Measurements from ENCODE around the gene NPVF. TPM values are rescaled to one million over a fixed set of nuclear protein-coding genes. Genes with fewer than 3 reads are reported as not detected.

The NPVF gene
- total RNA-seq, 1 donor from 2014 or later, result not detected

DNA sequence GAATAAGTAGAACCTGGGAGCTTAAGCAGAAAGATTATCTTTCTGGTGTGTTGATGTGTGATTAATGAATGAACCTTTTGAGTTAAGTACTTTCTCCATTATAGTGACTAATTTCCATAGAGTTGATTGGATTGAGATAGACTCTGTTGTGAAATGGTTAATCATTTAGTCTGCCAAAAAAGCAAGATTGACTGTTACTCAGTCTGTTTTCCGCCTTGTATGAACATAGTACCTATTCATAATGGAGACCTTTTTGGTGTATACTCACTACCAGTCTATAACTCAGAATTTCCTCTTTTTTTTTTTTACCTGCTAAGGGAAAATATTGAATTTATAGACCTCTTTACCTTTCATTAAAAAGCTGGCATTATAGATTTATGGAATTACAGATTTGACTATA lies 14.4 kb upstream of the NPVF start:
- Mint-ChIP-seq H3K36me3 (ENCODE audit: low read depth) (no peaks in the 10 kb centered on the region), H3K9me3 (ENCODE audit: low read depth) (no peaks in the 10 kb centered on the region), H3K4me3 (ENCODE audit: unreplicated experiment) (no peak overlapping the region), H3K27ac (ENCODE audit: unreplicated experiment) (no peak overlapping the region), H3K4me1 (ENCODE audit: low read depth) (peaks cover 49% of the 10 kb centered on the region), H3K27me3 (ENCODE audit: low read depth) (peaks cover 2% of the 10 kb centered on the region)
- DNase-seq (ENCODE audit: low spot score), result no peak
- TF ChIP-seq, protein P1, sequence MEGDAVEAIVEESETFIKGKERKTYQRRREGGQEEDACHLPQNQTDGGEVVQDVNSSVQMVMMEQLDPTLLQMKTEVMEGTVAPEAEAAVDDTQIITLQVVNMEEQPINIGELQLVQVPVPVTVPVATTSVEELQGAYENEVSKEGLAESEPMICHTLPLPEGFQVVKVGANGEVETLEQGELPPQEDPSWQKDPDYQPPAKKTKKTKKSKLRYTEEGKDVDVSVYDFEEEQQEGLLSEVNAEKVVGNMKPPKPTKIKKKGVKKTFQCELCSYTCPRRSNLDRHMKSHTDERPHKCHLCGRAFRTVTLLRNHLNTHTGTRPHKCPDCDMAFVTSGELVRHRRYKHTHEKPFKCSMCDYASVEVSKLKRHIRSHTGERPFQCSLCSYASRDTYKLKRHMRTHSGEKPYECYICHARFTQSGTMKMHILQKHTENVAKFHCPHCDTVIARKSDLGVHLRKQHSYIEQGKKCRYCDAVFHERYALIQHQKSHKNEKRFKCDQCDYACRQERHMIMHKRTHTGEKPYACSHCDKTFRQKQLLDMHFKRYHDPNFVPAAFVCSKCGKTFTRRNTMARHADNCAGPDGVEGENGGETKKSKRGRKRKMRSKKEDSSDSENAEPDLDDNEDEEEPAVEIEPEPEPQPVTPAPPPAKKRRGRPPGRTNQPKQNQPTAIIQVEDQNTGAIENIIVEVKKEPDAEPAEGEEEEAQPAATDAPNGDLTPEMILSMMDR (IDR thresholded peaks at IDR 0.05), result no peak

DNA sequence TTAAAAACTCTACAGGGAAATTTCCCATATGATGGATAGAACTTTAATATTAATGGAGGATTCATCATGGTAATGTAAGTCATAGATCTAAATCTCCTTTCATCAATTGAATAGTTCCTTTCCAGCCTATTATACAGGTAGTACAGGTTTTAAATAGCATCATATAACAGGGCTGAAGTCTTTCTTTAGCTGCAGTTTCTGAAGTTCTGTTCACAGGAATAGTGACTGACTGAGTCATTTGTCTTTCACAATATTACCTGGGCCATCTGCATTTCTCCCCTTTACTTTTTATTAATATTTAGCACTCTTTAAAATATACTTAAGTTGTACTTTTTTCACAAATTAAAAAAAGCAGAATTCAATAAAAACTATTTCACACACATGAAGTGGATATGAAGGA lies 12.6 kb upstream of the NPVF start:
- Mint-ChIP-seq H3K27me3 (ENCODE audit: low read depth) (peaks cover 2% of the 10 kb centered on the region), H3K4me3 (ENCODE audit: unreplicated experiment) (no peak overlapping the region), H3K9me3 (ENCODE audit: low read depth) (no peaks in the 10 kb centered on the region), H3K36me3 (ENCODE audit: low read depth) (no peaks in the 10 kb centered on the region), H3K4me1 (ENCODE audit: low read depth) (peaks cover 37% of the 10 kb centered on the region), H3K27ac (ENCODE audit: unreplicated experiment) (no peak overlapping the region)
- no peak for DNase-seq (ENCODE audit: low spot score)
- TF ChIP-seq, protein P1 (IDR thresholded peaks at IDR 0.05), result no peak

DNA sequence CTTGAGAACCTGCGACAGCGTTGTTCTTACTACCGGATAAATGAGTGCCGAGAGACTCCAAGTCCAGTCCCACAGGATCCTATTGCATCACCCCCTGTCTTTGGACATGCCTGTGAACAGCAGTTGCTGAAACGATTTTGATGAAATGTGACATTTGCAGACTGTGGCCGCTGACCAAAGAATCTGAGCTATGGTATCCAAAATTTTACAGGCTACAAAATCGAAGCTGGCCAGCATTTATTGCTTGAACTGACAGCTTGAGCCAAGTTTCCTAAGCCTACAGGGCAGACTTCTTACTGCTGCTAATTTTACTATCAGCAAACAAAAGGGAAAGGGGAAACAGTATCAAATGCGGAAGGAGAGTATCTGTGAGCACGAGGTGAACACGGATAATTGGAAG lies 12.1 kb upstream of the NPVF start:
- DNase-seq (ENCODE audit: low spot score), result no peak
- no peak overlapping the region for H3K4me3 Mint-ChIP-seq (ENCODE audit: unreplicated experiment)
- H3K4me1 Mint-ChIP-seq (ENCODE audit: low read depth), result peaks cover 34% of the 10 kb centered on the region
- H3K27ac Mint-ChIP-seq (ENCODE audit: unreplicated experiment), result no peak overlapping the region
- H3K27me3 Mint-ChIP-seq (ENCODE audit: low read depth), result peaks cover 2% of the 10 kb centered on the region
- TF ChIP-seq, protein P1 (IDR thresholded peaks at IDR 0.05), result no peak
- no peaks in the 10 kb centered on the region for H3K9me3 Mint-ChIP-seq (ENCODE audit: low read depth)
- no peaks in the 10 kb centered on the region for H3K36me3 Mint-ChIP-seq (ENCODE audit: low read depth)

DNA sequence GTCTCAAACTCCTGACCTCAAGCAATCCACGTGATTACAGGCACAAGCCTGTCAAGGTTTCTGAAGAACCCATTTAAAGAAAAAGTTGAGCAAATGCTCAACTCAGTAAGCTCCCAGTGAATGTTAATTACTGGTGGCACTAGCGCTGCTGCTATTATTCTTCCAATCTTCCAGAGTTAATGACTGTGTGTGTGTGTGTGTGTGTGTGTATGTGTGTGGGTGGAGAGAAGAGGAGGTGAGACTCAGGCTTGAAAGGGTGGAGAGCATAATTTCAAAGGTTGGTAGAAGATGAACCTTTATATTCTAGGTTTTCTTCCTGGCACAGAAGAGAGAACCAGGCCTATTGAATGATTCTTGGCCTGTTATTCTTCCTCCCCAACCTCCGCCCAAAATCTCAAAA lies 11.6 kb upstream of the NPVF start:
- Mint-ChIP-seq H3K4me3 (ENCODE audit: unreplicated experiment) (no peak overlapping the region), H3K9me3 (ENCODE audit: low read depth) (no peaks in the 10 kb centered on the region), H3K4me1 (ENCODE audit: low read depth) (peaks cover 30% of the 10 kb centered on the region), H3K36me3 (ENCODE audit: low read depth) (no peaks in the 10 kb centered on the region), H3K27me3 (ENCODE audit: low read depth) (peaks cover 2% of the 10 kb centered on the region), H3K27ac (ENCODE audit: unreplicated experiment) (no peak overlapping the region)
- no peak for DNase-seq (ENCODE audit: low spot score)
- TF ChIP-seq, protein P1 (IDR thresholded peaks at IDR 0.05), result no peak

DNA sequence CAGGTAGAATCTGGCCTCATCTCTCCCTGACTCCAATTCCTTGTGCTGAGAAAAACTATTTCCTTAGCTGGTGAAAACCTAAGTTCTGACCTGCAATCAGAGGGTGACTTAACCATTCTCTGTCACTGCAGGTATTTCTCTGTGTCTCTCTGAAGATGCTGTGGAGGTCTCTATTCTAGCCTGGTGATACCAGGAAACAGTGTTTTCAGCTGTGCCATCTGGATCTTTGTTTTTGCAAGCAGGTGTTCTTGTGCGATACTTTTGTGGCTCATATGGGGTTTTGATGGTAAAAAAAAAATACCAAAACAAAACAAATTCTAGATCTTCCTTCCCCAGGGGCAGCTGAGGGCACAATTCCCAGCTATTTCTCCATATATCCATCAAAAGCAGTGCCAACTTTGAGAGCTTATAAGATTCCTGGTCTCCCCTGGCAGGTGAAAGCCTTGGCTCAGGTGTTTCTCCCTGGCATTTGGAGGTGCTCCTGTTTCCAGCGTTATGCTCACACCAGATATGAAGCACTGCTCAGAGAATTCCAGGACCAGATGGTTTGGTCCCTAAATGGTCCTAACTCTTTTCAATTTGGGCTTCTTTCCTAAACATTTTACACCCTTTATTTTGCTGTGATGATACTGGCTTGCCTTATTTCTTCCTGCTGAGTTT lies 9.9 kb upstream of the NPVF start:
- no peak overlapping the region for H3K27ac Mint-ChIP-seq (ENCODE audit: unreplicated experiment)
- H3K27me3 Mint-ChIP-seq (ENCODE audit: low read depth), result peaks cover 2% of the 10 kb centered on the region
- TF ChIP-seq, protein P1 (IDR thresholded peaks at IDR 0.05), result no peak

More for the DNA sequence above, 9.9 kb upstream of the NPVF start:
- H3K36me3 Mint-ChIP-seq (ENCODE audit: low read depth), result no peaks in the 10 kb centered on the region
- no peak overlapping the region for H3K4me3 Mint-ChIP-seq (ENCODE audit: unreplicated experiment)
- DNase-seq (ENCODE audit: low spot score), result no peak
- peaks cover 13% of the 10 kb centered on the region for H3K4me1 Mint-ChIP-seq (ENCODE audit: low read depth)
- no peaks in the 10 kb centered on the region for H3K9me3 Mint-ChIP-seq (ENCODE audit: low read depth)
